Chondrocyte (in vitro differentiated cells): ENCODE measurements around the gene MXRA8. TPM values are rescaled to one million over a fixed set of nuclear protein-coding genes. Genes with fewer than 3 reads are reported as not detected.
A peak's percentile ranks its signal among the peaks of the same experiment; 100 is the strongest.

Experiments
- DNase-seq: peaks from one replicate; pipeline ENCODE4 v3.0.0; 2021; ENCODE audit warnings: mixed read lengths, low spot score
- H3K27ac Mint-ChIP-seq: one replicate; pipeline ENCODE4 v1.8.0; 2021; ENCODE audit warnings: mild to moderate bottlenecking, moderate library complexity, mixed read lengths; ENCODE audit not compliant: unreplicated experiment
- H3K27me3 Mint-ChIP-seq: 2 replicates; pipeline ENCODE4 v1.8.0; 2021; ENCODE audit warnings: low read depth, mixed read lengths
- H3K36me3 Mint-ChIP-seq: 2 replicates; pipeline ENCODE4 v1.8.0; 2021; ENCODE audit warnings: low read depth, mixed read lengths
- H3K4me1 Mint-ChIP-seq: 2 replicates; pipeline ENCODE4 v1.8.0; 2021; ENCODE audit warnings: low read depth, mild to moderate bottlenecking, mixed read lengths
- H3K4me3 Mint-ChIP-seq: one replicate; pipeline ENCODE4 v1.8.0; 2021; ENCODE audit warnings: mild to moderate bottlenecking, moderate library complexity, mixed read lengths; ENCODE audit not compliant: unreplicated experiment
- H3K9me3 Mint-ChIP-seq: 2 replicates; pipeline ENCODE4 v1.8.0; 2021; ENCODE audit warnings: low read depth, mixed read lengths
- total RNA-seq: library from RNA; stranded (reverse); gene quantifications from 3 replicates; pipeline ENCODE4 v1.2.1, GENCODE V29; 2021
- TF ChIP-seq, protein P1 (sequence below): fragments of 200-600 bp; sonication (generic); IDR thresholded peaks from 2 replicates; pipeline ENCODE4 v1.5.0; 2021; ENCODE audit warnings: antibody characterized with exemption, mild to moderate bottlenecking, moderate library complexity

Gene MXRA8
- total RNA-seq, 1 donor from 2014 or later: 158 TPM

DNA sequence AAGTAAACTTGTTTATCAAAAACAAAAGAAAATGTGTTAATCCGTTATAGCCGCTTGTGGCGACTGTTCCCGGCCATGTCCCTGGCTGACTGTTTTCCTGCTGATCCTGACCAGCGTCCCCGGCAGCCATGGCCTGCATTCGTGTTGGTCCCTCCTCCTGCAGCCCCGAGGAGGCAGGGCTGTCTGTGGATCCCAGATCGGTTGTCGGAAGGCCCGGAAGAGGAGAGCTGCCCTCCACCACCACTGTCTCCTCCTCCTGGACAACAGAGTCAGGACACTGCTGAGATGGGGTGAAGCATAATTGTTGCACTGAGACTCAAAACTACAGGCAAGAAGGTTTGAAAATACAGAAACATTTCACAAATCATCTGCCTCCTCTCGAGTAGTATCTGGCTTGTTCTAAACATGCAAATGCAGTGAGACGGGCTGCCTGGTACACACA lies 3.6 kb upstream of the MXRA8 start:
- TF ChIP-seq, protein P1, sequence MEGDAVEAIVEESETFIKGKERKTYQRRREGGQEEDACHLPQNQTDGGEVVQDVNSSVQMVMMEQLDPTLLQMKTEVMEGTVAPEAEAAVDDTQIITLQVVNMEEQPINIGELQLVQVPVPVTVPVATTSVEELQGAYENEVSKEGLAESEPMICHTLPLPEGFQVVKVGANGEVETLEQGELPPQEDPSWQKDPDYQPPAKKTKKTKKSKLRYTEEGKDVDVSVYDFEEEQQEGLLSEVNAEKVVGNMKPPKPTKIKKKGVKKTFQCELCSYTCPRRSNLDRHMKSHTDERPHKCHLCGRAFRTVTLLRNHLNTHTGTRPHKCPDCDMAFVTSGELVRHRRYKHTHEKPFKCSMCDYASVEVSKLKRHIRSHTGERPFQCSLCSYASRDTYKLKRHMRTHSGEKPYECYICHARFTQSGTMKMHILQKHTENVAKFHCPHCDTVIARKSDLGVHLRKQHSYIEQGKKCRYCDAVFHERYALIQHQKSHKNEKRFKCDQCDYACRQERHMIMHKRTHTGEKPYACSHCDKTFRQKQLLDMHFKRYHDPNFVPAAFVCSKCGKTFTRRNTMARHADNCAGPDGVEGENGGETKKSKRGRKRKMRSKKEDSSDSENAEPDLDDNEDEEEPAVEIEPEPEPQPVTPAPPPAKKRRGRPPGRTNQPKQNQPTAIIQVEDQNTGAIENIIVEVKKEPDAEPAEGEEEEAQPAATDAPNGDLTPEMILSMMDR: peak; percentile 64
- Mint-ChIP-seq H3K27me3 (no peaks in the 10 kb centered on the region), H3K27ac (peak overlapping the region; percentile 90), H3K4me1 (peaks cover 47% of the 10 kb centered on the region), H3K36me3 (no peaks in the 10 kb centered on the region), H3K9me3 (no peaks in the 10 kb centered on the region), H3K4me3 (peak overlapping the region; percentile 42)
- DNase-seq: no peak

DNA sequence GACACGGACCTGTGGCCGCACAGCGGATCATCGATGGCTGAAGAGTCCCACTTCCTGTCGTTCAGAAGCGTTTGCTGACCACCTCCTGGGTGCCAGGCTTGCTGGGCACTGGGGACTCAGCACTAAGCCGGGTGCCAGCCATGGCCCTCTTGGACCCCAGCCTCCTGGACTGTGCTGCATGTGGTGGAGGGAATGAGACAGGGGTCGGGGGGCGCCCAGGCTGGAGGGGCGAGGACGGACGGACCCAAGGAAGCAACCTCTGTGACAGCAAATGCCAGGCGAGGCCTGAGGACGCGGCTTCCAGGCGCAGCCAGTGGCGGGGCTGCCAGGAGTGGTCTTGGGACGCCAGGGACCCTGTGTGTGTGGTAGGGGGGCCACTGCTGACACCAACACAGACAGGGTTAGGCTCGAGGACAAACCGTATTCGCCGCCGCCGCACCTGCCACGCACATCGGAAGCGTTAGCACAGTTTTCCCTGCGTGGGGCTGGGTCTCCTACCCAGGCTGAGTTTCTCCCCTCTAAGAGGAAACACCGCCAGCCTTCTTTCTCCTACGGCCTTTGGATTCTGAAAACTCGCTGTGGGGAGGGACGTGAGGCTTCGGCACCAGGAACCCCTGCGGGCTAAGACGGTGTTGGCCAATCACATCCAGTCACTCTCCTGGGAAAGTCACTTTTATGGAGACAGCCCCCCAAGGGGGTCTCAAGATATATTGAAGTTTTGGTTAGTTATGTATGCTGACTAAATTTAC lies 3.1 kb upstream of the MXRA8 start:
- DNase-seq: no peak
- TF ChIP-seq, protein P1: no peak
- no peaks in the 10 kb centered on the region for H3K27me3 Mint-ChIP-seq
- no peaks in the 10 kb centered on the region for H3K9me3 Mint-ChIP-seq
- H3K36me3 Mint-ChIP-seq: no peaks in the 10 kb centered on the region
- peak overlapping the region; percentile 42 for H3K4me3 Mint-ChIP-seq
- peaks cover 48% of the 10 kb centered on the region for H3K4me1 Mint-ChIP-seq
- peak overlapping the region; percentile 90 for H3K27ac Mint-ChIP-seq

GRCh38 chr1:1360506-1361169 lies 2.3 kb upstream of the MXRA8 start:
- Mint-ChIP-seq H3K4me1 (peaks cover 48% of the 10 kb centered on the region), H3K27ac (peak overlapping the region; percentile 89), H3K9me3 (no peaks in the 10 kb centered on the region), H3K27me3 (no peaks in the 10 kb centered on the region), H3K36me3 (no peaks in the 10 kb centered on the region), H3K4me3 (no peak overlapping the region)
- DNase-seq: no peak
- TF ChIP-seq, protein P1: no peak

DNA sequence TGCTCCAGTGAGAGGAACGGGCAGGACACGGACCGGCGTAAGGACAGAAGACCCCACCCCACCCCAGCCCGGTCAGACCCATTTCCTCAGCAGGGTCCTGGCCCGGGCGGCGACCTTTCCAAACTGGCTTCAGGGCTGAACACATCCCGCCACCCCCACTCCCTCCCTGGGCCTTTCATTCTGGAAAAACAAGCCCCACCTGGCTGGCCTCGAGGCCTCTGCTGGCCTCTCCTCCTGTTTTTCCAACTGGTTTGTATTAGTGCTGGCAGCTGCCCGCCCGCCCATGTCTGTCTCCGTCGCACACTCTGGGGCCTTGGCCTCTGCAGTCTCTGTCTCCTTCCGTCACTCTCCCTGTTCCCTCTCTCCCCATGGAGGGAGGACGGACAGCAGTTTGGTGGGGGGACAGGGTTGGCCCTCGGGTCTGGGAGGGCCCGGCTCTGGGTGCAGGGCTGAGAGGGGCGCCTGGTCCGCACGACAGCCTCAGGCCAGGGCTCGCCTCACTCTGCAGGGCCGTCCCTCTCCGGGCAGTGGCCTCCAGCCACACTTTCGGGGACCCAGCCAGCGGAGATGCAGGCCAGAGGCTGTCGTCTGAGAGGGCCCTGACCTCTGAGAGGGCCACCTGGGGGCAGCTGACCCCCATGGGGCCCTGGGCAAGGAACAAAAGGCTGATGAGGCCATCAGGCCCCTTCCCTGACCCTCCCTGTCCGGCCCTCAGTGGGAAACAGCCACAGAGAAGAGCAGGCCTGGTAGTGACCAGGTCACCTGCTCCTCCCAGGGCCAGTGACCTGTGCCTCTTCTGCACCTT lies 1.5 kb upstream of the MXRA8 start:
- peak overlapping the region; percentile 89 for H3K27ac Mint-ChIP-seq
- no peaks in the 10 kb centered on the region for H3K9me3 Mint-ChIP-seq
- TF ChIP-seq, protein P1: no peak
- peak overlapping the region; percentile 44 for H3K4me3 Mint-ChIP-seq
- no peak for DNase-seq
- H3K36me3 Mint-ChIP-seq: no peaks in the 10 kb centered on the region
- H3K4me1 Mint-ChIP-seq: peaks cover 48% of the 10 kb centered on the region
- no peaks in the 10 kb centered on the region for H3K27me3 Mint-ChIP-seq

- Mint-ChIP-seq H3K27me3 (no peaks in the 10 kb centered on the region), H3K27ac (peak overlapping the region; percentile 89), H3K9me3 (no peaks in the 10 kb centered on the region), H3K4me1 (peaks cover 49% of the 10 kb centered on the region), H3K4me3 (peak overlapping the region; percentile 44), H3K36me3 (no peaks in the 10 kb centered on the region)
- TF ChIP-seq, protein P1: no peak
- no peak for DNase-seq
These were observed 931 bp upstream of the MXRA8 start for GRCh38 chr1:1359308-1359663.
